Activated CD8-positive, alpha-beta memory T cell treated with anti-CD3 and anti-CD28 coated beads, Interleukin-2, amount 50 U/mL, for 48 hours (primary cell): ENCODE data around the gene ADCK1.
A peak's percentile ranks its signal among the peaks of the same experiment; 100 is the strongest.
"Not testable (repeated sequence)": the region's sequence is repeated elsewhere in the genome, so short reads cannot be mapped to it uniquely, and the experiment has no call there.

Experiments
- DNase-seq: peaks from one replicate; pipeline ENCODE4 v3.0.0-alpha.2; 2020

ADCK1 gene

DNA sequence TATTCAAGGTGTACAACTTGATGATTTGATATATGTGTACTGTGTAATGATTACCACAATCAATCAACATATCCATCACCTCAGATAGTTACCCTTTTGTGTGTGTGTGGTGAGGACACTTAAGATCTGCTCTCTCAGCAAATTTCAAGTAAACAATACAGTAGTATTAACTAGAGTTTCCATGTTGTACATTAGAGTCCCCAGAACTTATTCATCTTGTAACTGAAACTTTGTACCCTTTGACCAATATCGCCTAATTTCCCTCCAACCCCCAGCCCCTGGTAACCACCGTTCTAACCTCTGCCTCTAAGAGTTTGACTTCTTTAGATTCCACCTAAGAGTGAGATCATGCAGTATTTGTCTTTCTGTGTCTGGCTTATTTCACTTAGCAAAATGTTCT lies 12.1 kb downstream of the ADCK1 start:
- no peak for DNase-seq

DNA sequence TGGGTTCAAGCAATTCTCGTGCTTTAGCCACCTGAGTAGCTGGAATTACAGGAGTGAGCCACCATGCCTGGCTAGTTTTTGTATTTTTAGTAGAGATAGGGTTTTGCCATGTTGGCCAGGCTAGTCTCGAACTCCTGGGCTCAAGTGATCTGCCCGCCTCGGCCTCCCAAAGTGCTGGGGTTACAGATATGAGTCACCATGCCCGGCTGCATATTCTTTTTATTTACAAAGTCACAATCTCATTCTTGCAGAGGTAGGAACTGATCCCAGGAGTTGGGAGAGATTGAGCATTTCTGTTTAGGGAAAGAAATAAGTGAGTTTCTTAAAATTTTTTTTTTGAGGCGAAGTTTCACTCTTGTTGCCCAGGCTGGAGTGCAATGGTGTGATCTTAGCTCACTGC lies 12.8 kb downstream of the ADCK1 start:
- not testable (repeated sequence) for DNase-seq

DNA sequence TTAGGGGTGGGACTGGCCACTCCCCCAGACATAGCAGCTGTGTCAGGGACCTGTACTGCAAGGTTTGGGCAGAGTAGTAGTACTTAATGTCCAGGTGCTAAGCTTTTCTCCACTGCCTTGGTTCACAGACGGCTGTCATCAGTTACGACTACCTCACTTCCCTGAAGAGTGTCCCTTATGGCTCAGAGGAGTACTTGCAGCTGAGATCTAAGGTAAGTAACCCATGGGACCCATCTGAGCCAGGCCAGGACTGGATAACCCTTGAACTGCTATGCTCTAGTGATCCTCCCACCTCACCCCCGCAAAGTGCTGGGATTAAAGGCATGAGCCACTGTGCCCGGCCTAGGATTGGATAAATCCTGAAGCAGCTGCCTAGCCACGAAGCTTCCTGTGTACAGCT lies 22.4 kb downstream of the ADCK1 start:
- no peak for DNase-seq

DNA sequence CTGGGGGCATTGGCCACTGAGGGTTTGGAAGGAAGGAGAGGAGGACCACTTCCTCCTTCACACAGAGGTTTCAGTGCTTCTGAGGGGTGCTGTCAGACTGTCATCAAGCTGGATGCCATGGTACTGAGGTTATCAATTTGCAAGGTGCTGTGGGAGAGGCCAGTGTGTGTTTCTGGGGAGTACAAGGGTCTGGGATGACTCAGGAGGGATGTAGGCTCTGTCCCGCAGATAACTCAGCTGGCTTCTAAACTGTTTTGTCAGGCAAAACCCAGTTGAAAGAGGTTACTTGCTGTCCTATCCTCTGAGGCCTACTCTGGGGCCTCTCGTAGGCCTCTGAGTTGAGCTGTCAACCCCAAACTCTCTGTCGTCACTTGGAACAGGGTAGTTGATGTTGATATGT lies 22.8 kb downstream of the ADCK1 start:
- DNase-seq: no peak

DNA sequence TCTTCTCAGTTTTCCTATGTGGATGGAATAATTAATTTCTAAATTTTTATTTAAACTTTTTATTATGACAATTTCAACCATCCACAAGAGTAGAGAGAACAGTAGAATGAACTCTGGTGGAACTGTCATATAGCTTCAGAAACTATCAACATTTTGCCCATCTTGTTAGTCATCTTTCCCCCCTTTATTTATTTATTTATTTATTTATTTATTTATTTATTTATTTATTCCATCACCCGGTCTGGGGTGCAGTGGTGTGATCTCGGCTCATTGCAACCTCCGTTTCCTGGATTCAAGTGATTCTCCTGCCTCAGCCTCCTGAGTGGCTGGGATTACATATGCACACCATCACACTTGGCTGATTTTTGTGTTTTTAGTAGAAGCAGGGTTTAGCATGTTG lies 23.5 kb downstream of the ADCK1 start:
- DNase-seq: no peak

DNA sequence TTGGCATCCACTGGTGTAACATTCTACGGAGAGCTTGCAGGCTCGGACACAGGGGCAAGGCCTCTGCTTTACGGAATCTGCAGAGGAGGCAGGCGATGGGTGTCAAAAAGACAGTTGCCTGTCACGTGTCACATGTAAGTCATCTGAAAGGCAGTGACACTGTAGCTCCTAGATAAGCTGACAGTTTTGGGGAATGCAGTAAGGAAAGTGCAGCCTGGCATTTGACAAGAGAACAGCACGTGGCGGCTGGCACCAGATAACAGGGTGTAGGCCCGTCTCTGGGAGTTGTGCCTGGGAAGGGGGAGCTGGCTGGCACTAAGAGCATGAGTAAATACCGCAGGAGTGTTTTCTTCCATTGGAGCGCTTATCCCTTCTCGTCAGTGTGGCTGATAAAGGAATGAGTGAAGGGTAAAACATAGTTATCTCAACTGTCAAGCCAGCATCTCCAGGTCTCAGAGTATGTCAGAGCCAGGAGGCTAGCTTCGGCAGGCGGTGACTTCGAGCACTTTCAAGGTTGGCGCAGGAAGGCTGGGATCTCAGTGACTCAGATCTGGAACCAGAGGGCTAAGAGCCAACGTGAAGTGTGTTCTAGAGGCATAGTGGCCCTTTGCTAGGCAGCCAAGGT lies 26.1 kb downstream of the ADCK1 start:
- no peak for DNase-seq

DNA sequence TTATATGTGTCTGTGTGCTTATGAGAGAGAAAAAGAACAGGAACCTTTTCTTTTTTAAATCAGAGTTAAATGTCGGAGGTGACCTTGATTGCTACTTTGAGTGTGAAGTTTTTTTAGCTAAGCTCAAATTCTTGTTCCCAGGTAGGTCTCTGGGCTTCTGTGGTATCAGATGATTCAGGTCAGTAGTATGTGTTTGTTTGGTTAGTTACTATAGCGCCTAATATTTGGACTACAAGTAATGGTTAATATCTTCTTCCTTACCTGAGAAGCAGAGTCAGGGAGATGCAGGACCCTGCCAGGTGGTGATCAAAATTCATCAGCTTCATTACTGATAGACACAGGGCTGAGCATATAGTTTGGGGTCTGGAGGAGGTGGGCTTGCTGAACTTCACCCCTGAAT lies 30.8 kb downstream of the ADCK1 start:
- DNase-seq: no peak

DNA sequence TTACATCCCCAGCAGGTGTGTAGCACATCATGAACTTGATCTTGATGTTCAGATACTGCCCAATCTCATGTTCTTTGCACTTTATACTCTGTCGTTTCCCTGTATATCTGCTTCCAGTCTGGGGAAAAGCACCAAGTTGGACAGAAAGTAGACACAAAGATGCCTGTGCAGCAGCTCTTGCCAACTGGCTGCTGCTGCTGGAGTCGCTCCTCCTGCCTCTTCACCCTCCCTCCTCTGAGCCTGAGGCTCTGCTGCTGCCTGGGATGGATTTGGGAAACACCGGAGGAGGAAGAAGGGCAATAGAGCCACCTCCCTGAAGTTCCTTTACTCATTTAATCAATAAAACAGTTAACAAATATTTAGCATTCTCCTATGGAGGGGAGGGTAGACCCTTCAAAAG lies 32.4 kb downstream of the ADCK1 start:
- DNase-seq: no peak

DNA sequence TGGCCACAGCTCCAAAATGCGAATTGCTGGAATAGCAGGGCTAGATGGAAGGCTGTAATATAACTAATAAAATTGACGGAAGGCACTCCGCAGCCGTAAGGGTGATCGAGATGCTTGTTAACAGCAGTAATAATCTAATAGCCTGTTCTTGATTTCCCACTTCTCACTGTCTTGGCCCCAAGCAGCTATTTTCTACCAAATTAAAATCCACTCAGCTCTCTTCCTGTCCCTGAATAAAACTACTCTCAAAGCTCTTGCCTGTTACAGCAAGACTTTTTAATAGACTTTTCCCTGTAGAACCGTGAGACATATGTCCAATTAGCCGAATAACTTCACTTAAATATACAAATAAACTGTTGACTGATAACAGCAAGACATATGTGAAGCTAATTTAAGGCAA lies 38.0 kb downstream of the ADCK1 start:
- DNase-seq: no peak

DNA sequence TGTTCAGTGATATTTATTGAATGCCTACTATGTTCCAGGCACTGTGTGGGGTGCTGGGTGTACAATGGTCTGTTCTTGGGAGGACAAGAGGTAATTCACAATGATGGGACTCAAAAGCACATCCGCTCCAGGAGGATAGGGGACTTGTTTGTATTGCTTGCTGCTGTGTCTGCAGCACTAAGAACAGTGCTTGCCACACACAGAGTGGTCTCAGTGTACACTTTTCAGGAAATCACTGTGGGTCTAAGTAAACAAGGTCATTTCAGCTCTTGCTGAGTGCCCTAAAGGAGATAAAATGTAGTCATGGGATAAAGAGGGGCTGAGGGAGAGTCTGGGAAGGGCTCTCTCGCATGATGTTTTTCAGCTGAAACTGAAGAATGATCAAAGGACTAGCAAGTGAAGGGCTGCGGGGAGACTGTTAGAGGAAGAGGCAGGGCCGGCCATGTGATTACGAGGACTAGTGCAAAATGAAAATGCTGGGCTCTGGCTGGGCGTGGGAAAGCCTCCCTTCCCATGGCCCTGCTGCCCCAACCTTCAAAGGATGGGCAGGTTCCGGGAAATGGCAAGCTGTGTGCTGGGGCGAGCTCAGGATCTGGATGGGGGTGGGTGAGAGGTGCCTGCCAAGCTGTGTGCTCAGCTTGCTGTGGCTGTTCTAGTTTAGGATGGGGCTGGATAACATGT lies 39.1 kb downstream of the ADCK1 start:
- DNase-seq: no peak

DNA sequence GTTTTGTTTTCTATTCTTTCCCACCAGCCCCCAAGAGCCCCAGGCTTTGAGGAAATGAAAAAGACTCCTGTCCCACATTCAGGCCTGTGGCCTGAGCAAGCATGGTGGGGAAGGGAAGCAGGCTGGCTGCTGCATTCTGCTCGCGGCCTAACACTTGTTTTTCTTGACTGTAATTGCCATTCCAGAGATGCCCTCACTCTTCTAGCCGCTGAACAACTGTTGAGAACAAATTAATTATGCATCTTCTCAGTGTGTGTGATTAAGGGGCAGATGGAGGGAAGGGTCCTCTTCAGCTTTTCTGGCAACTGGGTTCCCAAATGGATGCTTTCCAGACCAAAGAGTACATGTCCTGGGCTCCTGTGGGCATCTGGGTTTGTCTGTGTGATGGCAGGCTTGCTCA lies 43.3 kb downstream of the ADCK1 start:
- DNase-seq: no peak

DNA sequence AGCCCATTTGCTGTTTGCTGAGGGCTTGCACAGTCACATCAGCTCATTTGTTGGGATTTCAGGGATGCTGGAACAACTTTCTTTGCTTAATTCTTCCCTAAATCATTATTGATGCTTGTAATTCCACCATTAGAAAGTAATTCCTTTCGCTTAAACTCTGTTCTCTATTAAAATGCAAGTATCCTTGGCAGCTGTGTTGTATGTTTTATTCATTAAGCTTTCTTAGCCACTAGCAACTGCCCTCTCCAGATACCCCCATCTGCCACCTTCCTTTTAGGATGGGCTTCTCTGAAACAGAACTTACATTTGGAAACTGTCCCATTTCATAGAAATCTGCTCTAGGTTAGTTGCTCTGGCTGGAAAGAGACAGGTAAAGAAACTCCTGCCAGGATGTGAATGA lies 43.7 kb downstream of the ADCK1 start:
- DNase-seq: no peak

DNA sequence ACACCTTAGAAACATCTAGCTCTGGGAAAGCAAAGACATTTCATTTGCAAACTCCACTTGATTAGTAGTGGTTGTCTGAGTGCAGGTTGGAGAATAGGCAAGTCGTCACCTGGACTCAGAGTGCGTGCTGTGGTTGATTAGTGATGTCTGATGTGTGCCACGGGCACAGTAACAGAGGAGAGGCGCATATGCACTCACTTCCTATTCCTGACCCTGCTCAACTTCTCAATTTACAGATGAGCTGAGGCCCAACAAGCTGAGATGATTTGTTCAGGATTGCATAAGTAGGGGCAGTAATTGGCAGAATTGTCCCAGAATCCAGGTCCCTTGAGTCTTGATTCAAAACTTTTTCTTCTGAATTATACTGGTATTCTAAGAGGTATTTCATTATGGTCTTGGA lies 44.9 kb downstream of the ADCK1 start:
- no peak for DNase-seq

DNA sequence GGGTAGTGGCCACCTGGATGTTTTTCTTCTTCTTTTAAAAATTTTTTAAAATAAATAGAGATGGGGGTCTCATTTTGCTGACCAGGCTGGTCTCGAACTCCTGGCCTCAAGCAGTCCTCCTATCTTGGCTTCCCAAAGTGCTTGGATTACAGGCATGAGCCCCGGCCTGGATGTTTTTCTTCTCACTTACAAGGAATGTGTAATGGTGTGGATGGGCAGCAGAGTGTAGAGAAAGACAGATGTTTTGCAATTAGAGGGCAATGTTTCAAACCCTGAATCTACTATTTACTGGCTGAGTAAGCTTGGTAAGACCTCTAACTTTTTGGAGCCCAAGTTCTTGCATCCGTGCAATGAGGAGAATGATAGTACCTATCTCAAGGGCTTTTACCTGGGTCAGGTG lies 48.1 kb downstream of the ADCK1 start:
- DNase-seq: no peak

DNA sequence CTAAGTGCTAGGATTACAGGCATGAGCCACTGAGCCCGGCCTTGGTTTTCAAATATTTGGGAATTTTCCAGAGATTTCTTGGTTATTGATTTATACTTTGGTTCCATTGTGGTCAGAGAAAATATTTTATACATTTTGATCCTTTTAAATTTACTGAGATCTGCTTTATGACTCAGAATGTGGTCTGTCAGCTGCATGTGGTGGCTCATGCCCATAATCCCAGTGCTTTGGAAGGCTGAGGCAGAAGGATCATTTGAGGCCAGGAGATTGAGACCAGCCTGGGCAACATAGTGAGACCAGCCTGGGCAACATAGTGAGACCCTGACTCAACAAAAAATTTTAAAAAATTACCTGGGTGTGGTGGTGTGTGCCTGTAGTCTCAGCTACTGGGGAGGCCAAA lies 49.8 kb downstream of the ADCK1 start:
- DNase-seq: no peak

DNA sequence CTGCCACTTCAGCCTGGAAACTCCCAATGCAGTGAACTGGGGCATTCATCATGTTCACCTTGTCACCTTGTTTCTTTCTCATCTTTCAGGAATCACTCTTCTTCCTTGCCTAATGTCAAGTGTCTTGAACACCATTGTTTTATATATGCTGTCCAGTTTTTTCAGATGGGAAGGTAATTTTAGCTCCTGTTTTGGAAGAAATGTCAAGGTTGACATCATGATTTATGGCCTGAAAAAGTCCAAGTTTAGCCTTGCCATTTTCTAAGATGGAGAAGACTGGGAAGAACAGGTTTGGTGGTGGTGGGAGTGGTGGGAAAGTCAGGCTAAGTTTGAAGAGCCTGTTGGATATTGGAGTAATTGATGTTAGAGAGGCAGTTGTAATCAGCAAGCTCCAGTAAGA lies 54.0 kb downstream of the ADCK1 start:
- no peak for DNase-seq

DNA sequence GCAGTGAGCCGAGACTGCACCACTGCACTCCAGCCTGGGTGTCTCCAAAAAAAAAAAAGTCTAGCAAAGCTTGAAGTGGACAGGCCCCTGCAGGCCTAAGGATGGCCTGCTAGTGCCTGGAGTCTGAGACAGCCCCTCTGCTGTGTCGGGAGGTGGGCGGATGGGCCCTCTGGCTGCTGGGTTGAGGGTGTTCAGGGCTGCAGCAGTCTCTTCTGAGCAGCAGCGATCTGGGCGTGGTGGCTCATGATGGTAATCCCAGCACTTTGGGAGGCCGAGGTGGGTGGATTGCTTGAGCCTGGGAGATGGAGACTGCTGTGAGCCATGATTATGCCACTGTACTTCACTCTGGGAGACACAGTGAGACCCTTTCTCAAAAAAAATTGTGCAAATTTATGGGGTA lies 57.0 kb downstream of the ADCK1 start:
- no peak for DNase-seq

DNA sequence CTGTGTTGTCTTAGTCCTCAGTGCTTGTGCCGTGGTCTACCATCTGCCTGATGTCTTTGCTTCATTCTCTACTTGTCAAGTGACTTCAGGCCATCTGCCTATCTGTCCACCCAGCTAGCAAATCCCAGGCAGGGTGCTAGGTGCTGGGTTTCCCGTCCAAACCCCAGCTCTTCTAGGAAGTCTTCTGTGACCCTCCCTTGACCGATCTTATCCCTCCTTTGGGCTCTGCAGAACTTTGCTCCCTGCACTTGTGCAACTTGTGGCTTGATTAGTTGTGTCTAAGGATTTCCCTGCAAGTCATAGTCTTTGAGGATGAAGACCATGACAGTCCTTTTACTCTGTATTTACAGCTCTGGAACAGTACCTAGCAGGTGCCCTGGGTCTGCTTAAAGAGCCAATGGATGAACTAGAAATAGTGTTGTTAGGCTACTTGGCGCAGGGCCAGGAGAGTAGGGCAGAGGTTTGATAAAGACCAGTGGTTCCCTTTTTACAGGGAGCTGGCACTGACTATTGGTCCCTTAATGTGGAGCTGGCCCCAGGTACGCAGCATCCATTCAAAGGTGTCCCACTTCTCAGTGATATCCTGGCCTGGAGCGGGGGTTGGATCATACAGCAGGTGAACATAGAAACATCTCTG lies 60.1 kb downstream of the ADCK1 start:
- DNase-seq: no peak

DNA sequence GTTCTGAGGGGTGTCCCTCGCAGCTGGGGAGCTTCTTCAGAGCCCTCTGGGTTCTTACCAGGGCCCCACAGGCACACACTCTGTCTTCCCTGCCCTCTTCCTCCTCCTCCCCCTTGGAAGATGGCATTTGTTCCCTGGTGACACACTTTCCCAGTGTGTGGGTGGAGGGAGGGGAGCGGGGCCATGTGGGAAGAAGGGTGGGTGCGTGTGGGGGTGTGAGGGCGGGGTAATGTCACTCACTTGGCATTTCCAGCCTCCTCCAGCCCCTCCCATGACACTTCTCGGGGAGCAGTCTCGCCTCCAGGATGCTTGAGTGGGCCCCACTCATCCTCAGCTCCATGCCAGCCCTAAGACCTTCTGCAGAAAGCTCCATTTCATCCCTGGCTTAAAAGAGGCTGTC lies 61.3 kb downstream of the ADCK1 start:
- DNase-seq: no peak

DNA sequence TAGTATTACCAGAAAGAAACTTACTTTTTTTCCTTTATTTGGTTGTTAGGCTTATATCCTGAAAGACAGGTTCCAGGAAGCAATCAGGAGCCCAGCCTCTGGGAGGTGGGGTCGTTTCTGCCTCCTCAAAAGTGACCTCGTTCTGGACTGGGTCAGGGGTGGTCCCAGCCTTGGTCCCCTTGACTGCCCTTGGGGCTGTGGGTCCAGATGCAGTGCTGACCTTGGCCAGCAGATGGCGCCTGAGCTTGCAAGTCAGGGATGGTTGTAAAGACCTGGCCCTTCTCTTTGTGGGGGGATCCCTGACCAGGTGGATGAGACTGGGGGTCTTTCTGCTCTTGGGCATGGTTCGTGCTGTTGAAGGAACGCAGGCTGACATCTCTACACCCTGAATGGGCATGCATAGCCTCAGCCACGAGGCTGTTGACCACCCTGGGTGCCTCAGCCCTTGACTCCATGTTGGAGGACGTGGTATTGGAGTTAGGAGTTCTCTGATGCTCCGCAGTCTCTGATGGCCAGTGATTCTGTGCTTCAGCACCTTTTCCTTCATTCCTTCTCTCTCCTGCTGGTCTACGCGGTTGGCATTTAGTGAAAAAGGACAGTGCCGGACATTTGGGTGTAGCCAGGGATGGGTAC lies 62.4 kb downstream of the ADCK1 start:
- DNase-seq: peak; percentile 97

DNA sequence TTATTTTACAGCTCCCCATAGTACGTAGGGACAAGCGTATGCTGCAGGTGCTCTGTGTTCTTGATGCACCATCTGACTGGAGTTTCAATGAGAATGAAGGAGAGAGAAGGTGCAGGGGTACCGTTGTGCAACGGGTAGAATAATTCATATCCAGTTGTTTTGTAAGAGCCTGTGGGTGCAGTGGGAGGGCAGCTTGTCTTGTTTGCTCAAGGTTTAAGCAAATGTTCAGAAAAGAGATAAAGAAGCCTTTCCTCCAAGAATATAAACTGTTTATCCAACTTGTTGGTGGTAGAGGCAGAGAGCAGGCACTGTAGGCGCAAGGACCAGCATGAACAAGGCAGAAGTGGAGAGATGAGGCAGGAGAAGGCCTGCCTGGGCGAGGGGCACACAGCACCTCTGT lies 64.2 kb downstream of the ADCK1 start:
- DNase-seq: no peak

DNA sequence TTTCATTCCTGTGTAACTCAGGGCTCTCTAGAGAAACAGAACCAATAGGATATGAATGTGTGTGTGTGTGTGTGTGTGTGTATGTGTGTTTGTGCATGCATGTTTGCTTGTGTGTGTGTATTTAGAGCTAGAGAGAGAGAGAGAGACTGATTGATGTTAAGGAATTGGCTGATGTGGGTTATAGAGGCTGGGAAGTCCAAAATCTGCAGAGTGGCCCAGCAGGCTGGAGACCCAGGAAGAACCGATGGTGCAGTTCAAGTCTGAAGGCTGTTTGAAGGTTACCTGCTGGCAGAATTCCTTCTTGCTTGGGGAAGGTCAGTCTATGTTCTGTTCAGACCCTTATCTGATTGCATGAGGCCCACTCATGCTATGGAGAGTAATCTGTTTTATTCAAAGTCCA lies 64.7 kb downstream of the ADCK1 start:
- no peak for DNase-seq

DNA sequence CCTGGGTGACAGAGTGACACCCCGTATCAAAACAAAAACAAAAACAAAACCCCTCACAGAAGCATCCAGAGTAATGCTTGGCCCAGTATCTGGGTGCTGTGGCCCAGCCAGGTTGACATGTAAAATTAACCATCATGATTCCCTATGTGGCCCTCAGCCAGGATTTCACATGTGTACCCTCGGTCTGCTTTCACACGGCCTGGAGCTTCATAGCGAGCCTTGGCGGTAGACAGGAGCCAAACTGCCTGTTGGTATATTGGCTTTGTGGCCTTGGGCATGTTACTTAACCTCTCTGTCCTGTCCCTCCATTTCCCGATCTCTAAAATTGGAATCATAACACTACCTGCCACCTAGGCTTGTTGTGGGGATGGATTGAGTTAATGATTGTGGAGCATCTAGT lies 65.5 kb downstream of the ADCK1 start:
- DNase-seq: no peak

DNA sequence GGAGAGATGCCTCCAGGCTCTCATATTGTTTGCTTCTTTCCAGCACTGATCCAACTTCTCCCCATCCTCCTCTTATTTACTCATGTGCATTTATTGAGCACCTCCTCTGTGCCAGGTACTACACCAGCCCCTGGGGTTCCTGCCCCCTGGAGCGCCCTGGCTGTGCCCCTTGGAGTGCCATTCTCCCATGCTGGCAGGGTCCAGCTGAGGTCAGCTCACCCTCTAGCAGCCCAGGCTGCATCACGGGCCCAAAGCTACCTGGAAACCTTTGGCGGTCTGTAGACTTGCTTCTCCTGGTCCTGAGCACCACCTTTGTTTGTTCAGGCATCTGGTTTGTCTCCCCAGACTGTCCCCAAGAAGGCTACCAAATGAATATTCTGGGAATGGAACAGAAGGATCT lies 67.0 kb downstream of the ADCK1 start:
- no peak for DNase-seq
